Measurements from ENCODE around the gene MRPS27.

Gene MRPS27

GRCh38 chr5:72294473-72294872 lies 25.6 kb downstream of the MRPS27 start:
- Histone ChIP-seq H3K4me3 (ENCODE audit: low read depth, low read length) (no peak overlapping the region), H3K4me1 (no peaks in the 10 kb centered on the region), H3K27me3 (ENCODE audit: control insufficient read depth, insufficient read depth, low read length) (no peaks in the 10 kb centered on the region), H3K9me3 (ENCODE audit: control insufficient read depth, low read length) (no peaks in the 10 kb centered on the region), H2AFZ (no peak overlapping the region), H3K36me3 (ENCODE audit: control insufficient read depth, insufficient read depth, low read length) (no peaks in the 10 kb centered on the region), H3K79me2 (peaks cover 15% of the 10 kb centered on the region), H3K9ac (no peak overlapping the region), H3K27ac (no peak overlapping the region), H3K4me2 (ENCODE audit: low read length) (no peak overlapping the region)
- no peak for TF ChIP-seq CTCF (IDR thresholded peaks at IDR 0.05)

GRCh38 chr5:72293495-72294055 lies 26.5 kb downstream of the MRPS27 start:
- no peaks in the 10 kb centered on the region for H3K9me3 ChIP-seq (ENCODE audit: control insufficient read depth, low read length)
- no peak overlapping the region for H3K27ac ChIP-seq
- no peaks in the 10 kb centered on the region for H3K4me1 ChIP-seq
- no peak overlapping the region for H3K4me2 ChIP-seq (ENCODE audit: low read length)
- H2AFZ ChIP-seq = no peak overlapping the region
- no peak for TF ChIP-seq CTCF (IDR thresholded peaks at IDR 0.05)
- H3K79me2 ChIP-seq = peaks cover 11% of the 10 kb centered on the region
- no peaks in the 10 kb centered on the region for H3K36me3 ChIP-seq (ENCODE audit: control insufficient read depth, insufficient read depth, low read length)
- no peaks in the 10 kb centered on the region for H3K27me3 ChIP-seq (ENCODE audit: control insufficient read depth, insufficient read depth, low read length)
- H3K9ac ChIP-seq = no peak overlapping the region
- no peak overlapping the region for H3K4me3 ChIP-seq (ENCODE audit: low read depth, low read length)

GRCh38 chr5:72292411-72292810 lies 27.6 kb downstream of the MRPS27 start:
- Histone ChIP-seq H3K27me3 (ENCODE audit: control insufficient read depth, insufficient read depth, low read length) (no peaks in the 10 kb centered on the region), H3K4me2 (ENCODE audit: low read length) (no peak overlapping the region), H3K9me3 (ENCODE audit: control insufficient read depth, low read length) (no peaks in the 10 kb centered on the region), H3K9ac (no peak overlapping the region), H3K27ac (no peak overlapping the region), H3K4me1 (no peaks in the 10 kb centered on the region), H3K36me3 (ENCODE audit: control insufficient read depth, insufficient read depth, low read length) (no peaks in the 10 kb centered on the region), H3K4me3 (ENCODE audit: low read depth, low read length) (no peak overlapping the region), H3K79me2 (peaks cover 7% of the 10 kb centered on the region), H2AFZ (no peak overlapping the region)
- TF ChIP-seq CTCF (IDR thresholded peaks at IDR 0.05) = no peak

GRCh38 chr5:72291601-72292000 lies 28.4 kb downstream of the MRPS27 start:
- Histone ChIP-seq H3K9ac (no peak overlapping the region), H3K4me1 (no peaks in the 10 kb centered on the region), H3K79me2 (peaks cover 7% of the 10 kb centered on the region), H3K27me3 (ENCODE audit: control insufficient read depth, insufficient read depth, low read length) (no peaks in the 10 kb centered on the region), H3K9me3 (ENCODE audit: control insufficient read depth, low read length) (no peaks in the 10 kb centered on the region), H3K27ac (no peak overlapping the region), H3K4me3 (ENCODE audit: low read depth, low read length) (no peak overlapping the region), H3K36me3 (ENCODE audit: control insufficient read depth, insufficient read depth, low read length) (no peaks in the 10 kb centered on the region), H3K4me2 (ENCODE audit: low read length) (no peak overlapping the region), H2AFZ (no peak overlapping the region)
- TF ChIP-seq CTCF (IDR thresholded peaks at IDR 0.05) = no peak

- no peaks in the 10 kb centered on the region for H3K9me3 ChIP-seq (ENCODE audit: control insufficient read depth, low read length)
- H3K27me3 ChIP-seq (ENCODE audit: control insufficient read depth, insufficient read depth, low read length) = no peaks in the 10 kb centered on the region
- H3K4me3 ChIP-seq (ENCODE audit: low read depth, low read length) = no peak overlapping the region
- TF ChIP-seq CTCF (IDR thresholded peaks at IDR 0.05) = no peak
- no peaks in the 10 kb centered on the region for H3K36me3 ChIP-seq (ENCODE audit: control insufficient read depth, insufficient read depth, low read length)
- no peak overlapping the region for H3K9ac ChIP-seq
- no peaks in the 10 kb centered on the region for H3K4me1 ChIP-seq
- no peak overlapping the region for H2AFZ ChIP-seq
- no peak overlapping the region for H3K4me2 ChIP-seq (ENCODE audit: low read length)
- H3K79me2 ChIP-seq = no peaks in the 10 kb centered on the region
- no peak overlapping the region for H3K27ac ChIP-seq
These were observed 29.5 kb downstream of the MRPS27 start for GRCh38 chr5:72290356-72291133.
